ENCODE data around the gene ORM2. TPM values are rescaled to one million over a fixed set of nuclear protein-coding genes. Genes with fewer than 3 reads are reported as not detected.
A peak's percentile ranks its signal among the peaks of the same experiment; 100 is the strongest.

Gene ORM2
- total RNA-seq, 1 donor from 2014 or later: not detected

- peaks cover 50% of the 10 kb centered on the region for H3K4me1 Mint-ChIP-seq (ENCODE audit: low read depth, unreplicated experiment)
- Histone ChIP-seq H3K4me3 (ENCODE audit: insufficient read depth, low read depth, low read length) (no peak overlapping the region), H3K79me2 (ENCODE audit: insufficient read depth, low read length) (no peaks in the 10 kb centered on the region), H3K4me2 (ENCODE audit: low read length) (no peak overlapping the region), H2AFZ (ENCODE audit: low read depth, low read length) (no peak overlapping the region), H4K20me1 (ENCODE audit: insufficient read depth, low read length) (no peaks in the 10 kb centered on the region), H3K4me1 (ENCODE audit: insufficient read depth, low read length) (peaks cover 62% of the 10 kb centered on the region), H3K27ac (ENCODE audit: low read depth, low read length) (no peak overlapping the region), H3K9ac (ENCODE audit: low read length) (no peak overlapping the region), H3K9me3 (ENCODE audit: insufficient read depth, low read depth, low read length) (no peaks in the 10 kb centered on the region), H3K36me3 (ENCODE audit: insufficient read depth, low read length) (no peaks in the 10 kb centered on the region), H3K27me3 (ENCODE audit: insufficient read depth, low read length) (no peaks in the 10 kb centered on the region)
- FAIRE-seq (no peak), DNase-seq (ENCODE audit: low read depth) (no peak)
- no peaks in the 10 kb centered on the region for H3K9me3 Mint-ChIP-seq (ENCODE audit: unreplicated experiment)
- peaks cover 21% of the 10 kb centered on the region for H3K36me3 Mint-ChIP-seq (ENCODE audit: low read depth, unreplicated experiment)
- peak overlapping the region; percentile 26 for H3K27ac Mint-ChIP-seq (ENCODE audit: unreplicated experiment)
- H3K27me3 Mint-ChIP-seq (ENCODE audit: low read depth, unreplicated experiment): no peaks in the 10 kb centered on the region
- no peak overlapping the region for H3K4me3 Mint-ChIP-seq (ENCODE audit: unreplicated experiment)
- no peak for TF ChIP-seq EZH2 (IDR thresholded peaks at IDR 0.05; ENCODE audit: insufficient read depth, low read length)
- TF ChIP-seq, protein P1, sequence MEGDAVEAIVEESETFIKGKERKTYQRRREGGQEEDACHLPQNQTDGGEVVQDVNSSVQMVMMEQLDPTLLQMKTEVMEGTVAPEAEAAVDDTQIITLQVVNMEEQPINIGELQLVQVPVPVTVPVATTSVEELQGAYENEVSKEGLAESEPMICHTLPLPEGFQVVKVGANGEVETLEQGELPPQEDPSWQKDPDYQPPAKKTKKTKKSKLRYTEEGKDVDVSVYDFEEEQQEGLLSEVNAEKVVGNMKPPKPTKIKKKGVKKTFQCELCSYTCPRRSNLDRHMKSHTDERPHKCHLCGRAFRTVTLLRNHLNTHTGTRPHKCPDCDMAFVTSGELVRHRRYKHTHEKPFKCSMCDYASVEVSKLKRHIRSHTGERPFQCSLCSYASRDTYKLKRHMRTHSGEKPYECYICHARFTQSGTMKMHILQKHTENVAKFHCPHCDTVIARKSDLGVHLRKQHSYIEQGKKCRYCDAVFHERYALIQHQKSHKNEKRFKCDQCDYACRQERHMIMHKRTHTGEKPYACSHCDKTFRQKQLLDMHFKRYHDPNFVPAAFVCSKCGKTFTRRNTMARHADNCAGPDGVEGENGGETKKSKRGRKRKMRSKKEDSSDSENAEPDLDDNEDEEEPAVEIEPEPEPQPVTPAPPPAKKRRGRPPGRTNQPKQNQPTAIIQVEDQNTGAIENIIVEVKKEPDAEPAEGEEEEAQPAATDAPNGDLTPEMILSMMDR (IDR thresholded peaks at IDR 0.05; ENCODE audit: insufficient read depth, low read depth, low read length): no peak
These were observed 46.0 kb upstream of the ORM2 start for GRCh38 chr9:114283551-114284111.

DNA sequence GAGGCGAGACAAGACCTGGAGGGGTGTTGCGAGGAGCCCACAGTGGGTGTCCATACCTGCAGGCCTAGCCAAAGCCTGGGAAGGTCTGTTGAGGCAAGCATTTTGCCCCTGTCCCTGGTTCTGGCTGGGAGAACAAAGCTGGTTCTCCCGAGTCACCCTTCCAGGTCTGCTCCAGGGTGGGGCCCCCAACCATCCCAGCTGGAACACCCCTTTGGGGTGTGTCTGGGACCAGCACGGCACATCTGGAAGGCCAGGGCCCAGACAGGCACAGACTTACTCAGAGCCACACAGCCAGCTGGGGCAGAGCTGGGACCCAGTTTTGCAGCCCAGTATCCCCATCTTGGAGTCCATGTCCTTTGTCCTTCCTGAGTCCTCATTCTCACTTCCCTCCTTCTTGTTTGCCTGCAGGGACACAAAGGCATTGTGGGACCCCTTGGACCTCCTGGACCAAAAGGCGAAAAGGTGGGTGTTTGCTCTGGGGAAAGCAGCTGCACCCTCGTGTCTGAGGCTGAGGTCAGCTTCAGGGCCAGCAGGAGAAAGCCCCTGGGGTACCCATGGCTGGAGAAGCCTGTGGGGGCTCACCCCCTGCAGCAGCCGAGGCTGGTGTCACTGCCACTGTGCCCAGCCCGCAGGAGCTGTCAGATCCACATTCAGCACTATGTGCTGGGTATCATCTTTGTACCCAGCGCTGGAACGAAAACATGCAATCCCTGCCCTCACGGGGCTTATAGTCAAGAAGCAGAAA is 45.2 kb upstream of the ORM2 start:
- no peak overlapping the region for H3K27ac ChIP-seq (ENCODE audit: low read depth, low read length)
- no peak overlapping the region for H2AFZ ChIP-seq (ENCODE audit: low read depth, low read length)

More for the DNA sequence above, 45.2 kb upstream of the ORM2 start:
- Histone ChIP-seq H3K4me1 (ENCODE audit: insufficient read depth, low read length) (peaks cover 56% of the 10 kb centered on the region), H3K4me3 (ENCODE audit: insufficient read depth, low read depth, low read length) (no peak overlapping the region), H4K20me1 (ENCODE audit: insufficient read depth, low read length) (no peaks in the 10 kb centered on the region), H3K4me2 (ENCODE audit: low read length) (peak overlapping the region; percentile 11), H3K9me3 (ENCODE audit: insufficient read depth, low read depth, low read length) (no peaks in the 10 kb centered on the region), H3K9ac (ENCODE audit: low read length) (peak overlapping the region; percentile 19), H3K27me3 (ENCODE audit: insufficient read depth, low read length) (no peaks in the 10 kb centered on the region), H3K36me3 (ENCODE audit: insufficient read depth, low read length) (no peaks in the 10 kb centered on the region), H3K79me2 (ENCODE audit: insufficient read depth, low read length) (no peaks in the 10 kb centered on the region)
- Mint-ChIP-seq H3K27me3 (ENCODE audit: low read depth, unreplicated experiment) (no peaks in the 10 kb centered on the region), H3K36me3 (ENCODE audit: low read depth, unreplicated experiment) (peaks cover 21% of the 10 kb centered on the region), H3K4me3 (ENCODE audit: unreplicated experiment) (peak overlapping the region; percentile 9), H3K4me1 (ENCODE audit: low read depth, unreplicated experiment) (peaks cover 44% of the 10 kb centered on the region), H3K9me3 (ENCODE audit: unreplicated experiment) (no peaks in the 10 kb centered on the region), H3K27ac (ENCODE audit: unreplicated experiment) (peak overlapping the region; percentile 28)
- DNase-seq (ENCODE audit: low read depth): no peak
- TF ChIP-seq EZH2 (IDR thresholded peaks at IDR 0.05; ENCODE audit: insufficient read depth, low read length): no peak
- TF ChIP-seq, protein P1 (IDR thresholded peaks at IDR 0.05; ENCODE audit: insufficient read depth, low read depth, low read length): no peak
- no peak for FAIRE-seq

Measured in astrocyte (in vitro differentiated cells and primary cell).